ENCODE data around the gene LMO1.
A peak's percentile ranks its signal among the peaks of the same experiment; 100 is the strongest.

The LMO1 gene

GRCh38 chr11:8263109-8263768 lies 439 bp downstream of the LMO1 start:
- DNase-seq: no peak

GRCh38 chr11:8262552-8263108 lies 1.0 kb downstream of the LMO1 start:
- DNase-seq: no peak

DNA sequence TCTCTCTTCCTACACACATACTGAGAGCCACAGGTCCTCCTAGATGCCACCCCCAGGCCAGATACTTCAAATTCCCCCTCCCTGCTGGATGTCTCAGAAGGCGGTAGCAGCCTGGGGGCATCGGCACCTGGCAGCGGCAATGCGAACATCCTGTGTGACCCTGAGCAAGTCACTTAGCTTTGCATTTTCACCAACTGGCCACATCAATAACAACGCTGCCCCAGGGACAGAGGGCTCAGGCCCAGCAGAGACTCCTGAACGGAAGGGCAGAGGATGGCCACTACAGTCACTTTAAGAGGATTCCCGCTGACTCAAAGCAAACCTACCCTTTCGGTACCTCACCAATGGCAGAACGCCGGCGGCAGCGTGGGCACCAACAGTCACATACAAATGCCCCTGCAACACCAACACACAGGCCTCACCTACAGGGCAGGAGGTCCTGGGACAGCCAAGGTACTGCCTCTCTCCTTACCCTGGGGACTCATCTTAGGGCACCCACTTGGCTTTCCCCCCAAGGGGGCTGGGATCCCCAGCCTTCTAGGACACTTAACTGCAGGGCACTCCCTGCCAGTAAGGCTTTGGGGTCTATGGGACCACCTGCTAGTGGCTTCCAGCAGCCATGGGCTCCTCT lies 1.6 kb downstream of the LMO1 start:
- no peak for DNase-seq

DNA sequence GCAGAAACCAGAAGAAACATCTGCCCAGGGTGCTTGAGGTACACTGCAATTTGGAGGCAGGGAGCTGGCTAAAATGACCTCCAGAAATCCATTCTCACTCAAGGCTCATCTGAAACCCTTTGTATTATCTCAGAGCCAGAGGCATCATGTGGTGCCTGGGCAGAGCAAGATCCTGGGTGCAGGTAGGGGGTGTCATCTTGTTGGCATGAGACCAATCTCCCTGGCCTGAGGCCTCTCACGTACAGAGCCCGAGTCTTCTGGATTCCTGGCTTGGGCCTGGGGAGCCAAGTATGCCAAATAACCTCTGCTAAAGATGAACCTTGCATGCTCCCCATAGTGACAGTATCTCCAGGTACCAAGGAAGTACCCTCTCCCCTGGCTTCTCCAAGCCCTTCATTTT lies 2.4 kb downstream of the LMO1 start:
- DNase-seq: no peak

GRCh38 chr11:8260202-8260966 lies 3.3 kb downstream of the LMO1 start:
- DNase-seq: no peak

GRCh38 chr11:8259306-8259959 lies 4.2 kb downstream of the LMO1 start:
- DNase-seq: peak; percentile 76

DNA sequence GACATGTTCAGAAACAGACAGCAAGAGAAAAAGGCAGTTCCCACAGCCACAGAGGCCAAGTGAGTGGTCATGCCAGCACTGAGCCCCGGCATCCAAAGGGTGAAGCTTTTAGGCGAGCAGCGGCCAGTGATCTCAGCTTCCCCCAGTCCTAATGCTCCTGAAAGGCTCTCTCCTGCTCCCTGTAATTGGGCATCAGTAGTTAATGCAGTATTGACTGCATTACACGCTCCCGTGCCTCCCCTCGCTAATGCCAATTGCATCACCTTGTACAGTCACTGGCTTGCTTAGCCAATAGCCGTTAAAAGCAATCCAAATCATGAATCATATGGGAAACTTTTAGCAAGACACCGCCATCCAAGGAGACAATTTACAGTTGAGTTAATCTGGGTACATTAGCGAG lies 4.9 kb downstream of the LMO1 start:
- DNase-seq: no peak

DNA sequence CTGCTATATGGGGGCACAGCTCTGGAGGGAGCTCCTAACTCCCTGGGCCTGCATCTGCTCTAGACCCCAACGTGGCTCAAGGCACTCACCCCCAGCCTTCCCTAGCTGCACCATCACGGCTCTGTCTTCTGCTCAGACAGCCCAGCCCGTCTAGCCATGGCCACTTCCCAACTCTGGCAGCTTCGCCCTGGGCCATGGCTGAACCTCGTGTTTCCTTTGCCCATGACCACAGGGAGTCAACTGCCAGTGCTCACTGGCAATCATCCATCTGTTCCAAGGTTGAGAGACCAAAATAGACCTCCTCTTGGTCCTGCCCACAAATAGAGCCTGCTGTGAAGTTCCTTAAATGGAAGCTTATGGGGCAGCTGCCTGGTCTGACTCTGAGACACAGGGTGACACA lies 5.4 kb downstream of the LMO1 start:
- DNase-seq: peak; percentile 81

GRCh38 chr11:8257003-8257664 lies 6.5 kb downstream of the LMO1 start:
- DNase-seq: no peak

DNA sequence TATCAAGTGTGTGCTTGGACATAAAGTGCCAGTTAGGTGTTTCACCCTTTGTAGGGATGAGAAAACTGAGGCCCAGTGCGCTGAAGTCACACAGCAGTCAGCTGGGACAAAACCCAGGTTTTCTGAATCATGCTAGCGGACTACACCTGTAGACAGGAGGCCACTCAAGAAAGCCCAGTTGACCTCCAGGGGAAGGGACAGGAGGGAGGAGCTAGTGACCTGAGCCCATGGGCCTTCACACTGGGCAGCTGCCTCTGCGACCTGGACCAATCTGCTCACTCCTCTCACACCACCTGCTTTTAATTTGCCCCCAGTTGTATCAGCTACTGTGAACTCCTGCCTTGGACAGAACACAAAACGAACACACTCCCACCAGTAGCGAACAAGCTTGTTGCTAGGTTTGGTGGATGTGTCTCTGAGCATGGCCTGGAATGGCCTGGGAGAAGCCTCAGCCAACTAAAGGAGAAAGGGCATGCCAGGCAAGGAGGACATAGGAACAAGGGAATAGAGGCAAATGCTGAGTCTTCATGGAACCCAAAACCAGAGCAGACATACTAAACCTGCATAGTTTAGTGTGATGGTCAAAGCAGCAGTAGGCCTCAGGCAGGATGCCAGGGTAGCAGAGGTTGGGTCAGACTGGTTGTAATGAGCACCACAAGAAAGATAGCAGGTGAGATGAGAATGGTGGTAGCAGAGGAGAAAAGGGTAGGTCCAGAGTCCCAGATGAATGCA lies 7.2 kb downstream of the LMO1 start:
- no peak for DNase-seq

- DNase-seq: no peak
These were observed 10.1 kb downstream of the LMO1 start for GRCh38 chr11:8253566-8253965.

DNA sequence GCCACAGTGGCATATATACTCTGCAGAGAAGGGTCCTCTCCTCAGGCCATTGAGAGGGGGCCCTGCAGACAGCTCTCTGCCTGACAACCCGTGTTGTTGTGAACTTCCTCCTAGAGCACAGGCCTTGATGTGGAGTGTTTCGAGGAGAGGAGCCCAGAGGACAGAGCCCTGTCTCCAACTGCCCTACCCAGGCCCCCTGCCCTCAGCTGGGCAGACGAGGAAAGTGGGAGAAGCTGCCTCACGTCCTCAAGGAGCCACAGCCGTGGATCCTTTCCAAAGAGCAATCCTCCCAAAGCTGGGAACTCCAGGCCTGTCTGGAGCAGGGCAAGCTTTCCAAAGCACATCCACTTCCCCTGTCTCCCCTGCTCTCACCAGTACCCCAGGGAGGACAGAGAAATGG lies 10.7 kb downstream of the LMO1 start:
- DNase-seq: no peak

DNA sequence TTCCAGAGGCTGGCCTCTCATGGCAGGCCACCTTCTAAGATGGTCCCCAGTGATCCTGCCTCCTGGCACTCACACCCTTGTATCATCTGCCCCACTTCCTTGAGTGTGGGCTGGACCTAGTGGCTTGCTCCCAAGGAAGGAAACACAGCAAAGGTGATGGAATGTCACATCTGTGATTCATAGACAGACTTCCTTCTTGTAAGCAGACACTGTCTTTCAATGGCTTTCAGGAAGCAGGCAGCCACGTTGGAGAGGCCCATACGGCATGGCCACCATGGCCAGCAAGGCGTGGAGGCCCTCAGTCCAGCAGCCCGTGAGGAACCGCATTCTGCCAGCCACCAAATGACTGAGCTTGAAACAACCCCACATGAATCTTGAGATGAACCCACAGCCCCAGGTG lies 11.3 kb downstream of the LMO1 start:
- DNase-seq: peak; percentile 23

GRCh38 chr11:8251616-8252295 lies 11.9 kb downstream of the LMO1 start:
- no peak for DNase-seq

GRCh38 chr11:8250981-8251615 lies 12.6 kb downstream of the LMO1 start:
- no peak for DNase-seq

GRCh38 chr11:8250434-8250833 lies 13.2 kb downstream of the LMO1 start:
- no peak for DNase-seq

- no peak for DNase-seq
These were observed 14.2 kb downstream of the LMO1 start for GRCh38 chr11:8249482-8249881.

DNA sequence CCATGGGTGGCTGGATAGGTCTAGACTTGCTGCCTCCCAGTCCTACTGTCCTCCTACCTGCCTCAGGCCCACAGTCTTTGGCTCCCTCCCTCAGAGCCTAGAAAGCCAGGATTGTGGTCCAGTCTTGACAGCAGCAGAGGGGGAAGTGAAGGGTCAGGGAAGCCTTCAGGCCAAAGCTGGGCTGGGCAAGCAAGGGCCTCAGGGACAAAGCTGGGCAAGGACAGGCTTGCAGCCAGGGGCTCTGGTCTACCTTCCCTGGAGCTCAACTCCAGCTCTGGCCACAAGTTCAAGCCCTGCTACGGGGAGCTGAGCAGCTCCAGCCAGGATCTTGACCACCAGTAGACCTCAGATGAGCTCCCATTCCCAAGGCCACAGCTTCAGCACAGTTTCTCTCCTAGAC lies 14.9 kb downstream of the LMO1 start:
- DNase-seq: no peak

DNA sequence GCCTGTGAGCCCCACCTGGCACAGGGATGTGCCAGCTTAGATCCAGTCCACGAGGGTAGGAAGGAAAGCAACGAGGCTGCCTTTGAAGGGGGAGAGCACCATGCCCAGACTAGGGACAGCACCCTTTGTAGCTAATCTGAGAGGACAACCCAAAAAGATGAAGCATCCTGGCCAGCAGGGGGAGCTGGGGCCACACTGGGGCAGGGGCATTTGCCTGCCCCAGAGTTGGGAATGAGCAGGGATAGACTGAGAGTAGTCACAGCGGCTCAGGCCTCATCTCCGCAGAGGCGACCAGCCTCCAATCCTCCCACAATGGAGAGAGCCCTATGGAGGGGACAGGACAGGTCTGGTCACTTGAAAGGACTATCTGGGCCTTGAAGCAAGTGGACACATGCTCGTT lies 16.4 kb downstream of the LMO1 start:
- peak; percentile 43 for DNase-seq

GRCh38 chr11:8243458-8243857 lies 20.2 kb downstream of the LMO1 start:
- DNase-seq: no peak
